HG02884 (cell line): ENCODE data around the gene ASIC5.
A peak's percentile ranks its signal among the peaks of the same experiment; 100 is the strongest.
"Not testable (repeated sequence)": the region's sequence is repeated elsewhere in the genome, so short reads cannot be mapped to it uniquely, and the experiment has no call there.

ENCODE experiments used
- ATAC-seq: cut with Tn5 transposase; IDR thresholded peaks from one replicate; pipeline ENCODE4 v1.9.1; 2021; ENCODE audit warnings: mild to moderate bottlenecking, moderate library complexity; ENCODE audit not compliant: unreplicated experiment

The ASIC5 gene

GRCh38 chr4:155802190-155802959 lies 63.7 kb downstream of the ASIC5 start:
- ATAC-seq = no peak

DNA sequence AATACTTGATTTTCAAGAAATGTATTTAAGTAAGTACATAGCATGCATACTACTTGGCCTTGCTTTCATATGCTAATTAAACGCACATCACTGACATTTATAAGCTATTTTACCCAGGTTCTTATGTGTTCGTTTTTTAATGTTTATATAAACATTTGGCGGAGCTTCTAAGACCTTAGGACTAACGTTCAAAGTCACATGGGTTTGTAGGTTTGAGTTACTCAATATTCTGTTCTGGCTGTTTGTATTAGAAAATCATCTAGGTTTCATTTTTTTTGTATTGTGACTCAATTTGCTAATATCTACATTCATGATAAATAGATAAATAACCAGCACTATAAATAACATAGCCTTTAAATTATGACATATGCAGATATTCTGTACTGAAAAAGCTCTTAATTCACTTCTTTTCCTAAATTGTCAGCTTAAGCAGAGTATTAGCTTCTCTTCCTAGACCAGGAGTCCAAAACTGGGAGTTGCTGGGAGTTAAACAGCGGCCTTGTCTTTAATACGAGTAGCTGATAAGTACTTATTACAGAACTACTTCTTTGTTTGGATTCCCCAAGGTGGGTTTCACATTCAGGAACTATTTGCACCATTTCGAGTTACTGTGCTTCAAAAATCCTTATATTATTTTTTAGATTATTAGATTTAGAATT lies 65.3 kb downstream of the ASIC5 start:
- ATAC-seq = no peak

DNA sequence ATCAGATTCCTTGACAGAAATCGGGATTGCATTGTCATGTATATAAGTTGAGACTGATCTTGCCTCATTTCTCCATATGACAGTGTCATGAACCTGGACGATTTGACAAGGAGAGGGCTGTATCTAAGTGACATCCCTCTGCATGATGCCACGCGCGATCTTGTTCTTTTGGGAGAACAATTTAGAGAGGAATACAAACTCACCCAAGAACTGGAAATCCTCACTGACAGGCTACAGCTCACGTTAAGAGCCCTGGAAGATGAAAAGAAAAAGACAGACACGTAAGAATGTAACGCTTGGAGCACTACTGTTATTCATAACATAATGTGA lies 66.3 kb downstream of the ASIC5 start:
- ATAC-seq = no peak

DNA sequence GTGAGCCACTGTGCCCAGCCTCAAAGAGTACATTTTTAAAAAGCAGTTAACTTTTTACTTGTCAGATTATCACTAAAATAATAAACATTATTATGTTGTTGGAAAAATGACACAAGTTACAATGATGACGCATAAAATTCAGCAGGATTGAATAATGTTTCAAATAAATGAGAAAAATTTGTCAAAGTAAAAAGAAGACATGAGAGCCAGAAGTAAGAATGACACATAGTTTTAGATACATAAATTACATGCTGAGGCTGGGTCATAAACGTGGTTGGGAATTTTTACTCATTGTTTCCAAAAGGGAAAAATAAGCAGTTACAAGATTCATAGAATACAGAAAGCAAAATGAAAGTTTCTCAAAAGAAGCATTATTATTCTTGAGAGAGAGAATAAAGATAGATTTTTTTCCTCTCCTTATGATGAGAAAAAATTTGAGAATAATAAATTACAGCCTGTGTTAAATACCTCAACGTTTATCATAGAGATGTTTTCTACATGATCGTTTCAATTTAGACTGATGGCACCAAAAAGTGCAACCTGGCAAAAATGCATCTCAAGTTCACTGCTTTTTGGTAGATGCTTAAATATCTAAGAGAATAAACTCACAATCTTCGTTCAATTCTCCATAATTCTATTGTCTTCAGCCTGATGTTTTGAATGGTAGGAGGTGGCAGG lies 66.8 kb downstream of the ASIC5 start:
- no peak for ATAC-seq

DNA sequence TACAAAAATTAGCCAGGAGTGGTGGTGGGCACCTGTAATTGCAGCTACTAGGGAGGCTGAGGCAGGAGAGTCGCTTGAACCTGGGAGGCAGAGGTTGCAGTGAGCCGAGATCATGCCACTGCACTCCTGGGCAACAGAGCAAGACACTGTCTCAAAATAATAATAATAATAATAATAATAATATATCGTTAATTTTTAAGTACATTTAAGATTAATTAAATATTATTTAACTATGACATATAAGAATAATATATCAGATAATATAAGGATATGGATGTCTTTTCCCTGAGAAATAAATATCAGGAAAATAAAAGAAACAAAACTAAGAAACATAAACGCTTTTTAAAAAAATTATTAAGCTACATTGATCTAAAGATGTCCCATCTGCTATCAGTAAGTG lies 68.5 kb downstream of the ASIC5 start:
- ATAC-seq = not testable (repeated sequence)

- peak; percentile 87 for ATAC-seq
Observed at GRCh38 chr4:155795991-155796390, 70.1 kb downstream of the ASIC5 start.

DNA sequence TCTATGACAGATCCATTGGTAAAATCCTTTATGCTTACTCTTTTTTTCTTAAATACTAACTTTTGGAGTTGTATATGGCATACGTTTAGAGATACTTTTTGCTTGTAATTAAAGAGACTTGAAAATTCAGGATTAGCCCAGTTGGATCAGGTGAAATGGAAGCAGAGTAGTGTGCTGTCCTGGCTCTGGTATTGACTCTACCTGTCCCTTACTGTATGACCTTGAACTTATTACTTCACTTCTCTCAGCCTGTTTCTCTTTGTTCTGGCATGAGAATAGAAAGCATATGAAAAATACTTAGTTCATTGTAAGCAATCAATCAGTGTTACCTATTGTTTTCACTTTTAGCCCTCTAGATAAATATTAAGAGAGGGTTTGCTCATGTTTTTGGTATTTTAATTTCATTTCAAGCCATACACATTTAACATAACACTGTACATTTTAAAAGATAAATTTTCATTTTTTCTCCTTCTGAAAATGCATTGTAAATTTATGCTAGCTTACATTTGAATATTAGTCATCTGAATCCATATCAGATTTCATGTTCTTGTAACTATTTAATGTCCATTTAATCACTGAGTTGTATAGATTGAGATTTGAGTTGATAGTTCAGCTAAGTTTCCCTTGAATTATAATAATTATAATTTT lies 71.4 kb downstream of the ASIC5 start:
- ATAC-seq = no peak

DNA sequence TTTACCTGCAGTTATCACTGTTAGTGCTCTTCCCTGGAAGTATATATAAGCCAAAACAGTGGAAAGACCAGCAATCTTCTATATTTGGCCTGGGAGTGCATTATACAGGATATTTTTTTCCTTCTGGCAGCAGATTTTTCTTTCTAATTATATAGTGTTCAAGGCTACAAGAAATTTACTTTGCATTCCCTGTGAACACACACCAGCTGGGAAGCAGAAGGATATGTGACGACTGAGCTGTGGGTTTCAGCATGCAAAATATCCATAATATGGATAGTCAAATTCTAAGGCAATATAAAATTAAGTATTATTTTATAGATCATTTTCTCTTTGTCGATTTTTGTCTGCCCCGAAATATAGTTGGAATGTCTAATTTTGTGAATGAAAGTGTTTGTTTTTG lies 76.1 kb downstream of the ASIC5 start:
- ATAC-seq = no peak

GRCh38 chr4:155789391-155789790 lies 76.7 kb downstream of the ASIC5 start:
- peak; percentile 57 for ATAC-seq

- peak; percentile 97 for ATAC-seq
Observed at GRCh38 chr4:155787113-155787710, 78.9 kb downstream of the ASIC5 start.

GRCh38 chr4:155785828-155786227 lies 80.2 kb downstream of the ASIC5 start:
- no peak for ATAC-seq

- no peak for ATAC-seq
Observed at GRCh38 chr4:155784637-155785036, 81.4 kb downstream of the ASIC5 start.

DNA sequence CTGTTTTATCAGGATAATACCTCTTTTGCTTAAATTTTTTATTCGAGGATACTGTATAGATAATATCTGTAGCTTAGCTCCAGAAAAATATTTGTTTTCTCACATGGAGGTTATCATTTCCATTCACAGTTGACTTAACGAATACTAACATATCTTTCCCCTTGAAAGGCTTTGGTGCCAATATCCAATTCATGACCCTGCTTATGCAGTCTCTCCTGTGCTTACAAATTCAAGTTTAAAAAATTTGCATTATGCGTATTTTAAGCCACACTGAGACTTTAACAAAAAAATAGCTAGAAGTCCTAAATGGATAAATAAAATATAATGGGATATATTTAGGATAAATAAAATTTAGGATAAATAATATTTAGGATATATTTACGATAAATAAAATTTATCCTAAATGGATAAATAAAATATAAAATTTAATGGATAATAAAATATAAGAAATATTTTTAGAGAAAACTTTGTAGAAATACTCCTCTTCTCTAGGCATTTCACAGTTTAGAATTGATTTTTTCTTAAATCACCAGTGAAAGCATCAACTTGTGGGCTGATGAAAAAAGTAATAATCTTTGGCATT lies 84.7 kb downstream of the ASIC5 start:
- no peak for ATAC-seq

DNA sequence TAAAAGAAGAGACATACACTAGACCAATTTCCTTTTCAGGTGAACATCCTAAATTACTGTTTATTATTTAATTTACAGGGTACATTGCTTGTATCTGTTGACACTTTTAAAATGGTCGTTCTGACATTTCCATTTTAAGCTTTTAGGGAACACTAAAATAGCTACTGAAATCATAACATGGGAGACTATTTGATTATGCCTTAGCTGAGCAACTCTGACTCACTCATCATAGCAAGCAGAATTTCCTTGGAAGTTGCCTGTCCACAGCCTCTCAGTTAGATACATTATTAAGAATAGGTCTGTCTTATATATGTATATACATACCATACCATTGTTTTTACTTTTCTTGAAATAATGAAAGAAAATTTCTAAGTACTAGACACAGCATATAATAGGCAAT lies 85.3 kb downstream of the ASIC5 start:
- no peak for ATAC-seq
